Liver (tissue), 9 donors: ENCODE results near the gene ARAP2. TPM values are rescaled to one million over a fixed set of nuclear protein-coding genes. Genes with fewer than 3 reads are reported as not detected.

ENCODE experiments used
- DNase-seq: peaks from one replicate; pipeline ENCODE4 v3.0.0-alpha.2; 2017; ENCODE audit warnings: low spot score
- H3K27ac ChIP-seq, 2 donors: one replicate each; pipeline ENCODE4 v1.7.0; 2013; ENCODE audit warnings: inconsistent platforms in 2 of 2, low read length in 2 of 2, control low read depth in 1 of 2, low read depth in 1 of 2, mild to moderate bottlenecking in 1 of 2
- H3K27me3 ChIP-seq, 4 donors: one replicate each; pipeline versions ENCODE4 v1.6.1 to v1.7.0; 2013; ENCODE audit warnings: low read length in 3 of 4, inconsistent platforms in 1 of 4, mild to moderate bottlenecking in 1 of 4, moderate library complexity in 1 of 4; ENCODE audit not compliant: control insufficient read depth in 4 of 4, insufficient read depth in 4 of 4
- H3K36me3 ChIP-seq, 4 donors: one replicate each; pipeline versions ENCODE4 v1.6.1 to v1.7.0; 2013; ENCODE audit warnings: low read length in 3 of 4, mild to moderate bottlenecking in 3 of 4, low read depth in 1 of 4, moderate library complexity in 1 of 4; ENCODE audit not compliant: control insufficient read depth in 4 of 4, insufficient read depth in 3 of 4
- H3K4me1 ChIP-seq, 4 donors: one replicate each; pipeline versions ENCODE4 v1.6.1 to v1.7.0; 2013; ENCODE audit warnings: low read length in 3 of 4, mild to moderate bottlenecking in 3 of 4, moderate library complexity in 1 of 4; ENCODE audit not compliant: control insufficient read depth in 4 of 4, insufficient read depth in 4 of 4
- H3K4me3 ChIP-seq, 3 donors: one replicate each; pipeline versions ENCODE4 v1.6.1 to v1.7.0; 2013; ENCODE audit warnings: low read length in 3 of 3, control low read depth in 1 of 3, low read depth in 1 of 3, mild to moderate bottlenecking in 1 of 3
- H3K9ac ChIP-seq, 2 donors: one replicate each; pipeline ENCODE4 v1.7.0; 2013; ENCODE audit warnings: low read length in 2 of 2, mild to moderate bottlenecking in 2 of 2, moderate library complexity in 2 of 2, control low read depth in 1 of 2, low read depth in 1 of 2
- H3K9me3 ChIP-seq, 4 donors: one replicate each; pipeline versions ENCODE4 v1.6.1 to v1.7.0; 2013; ENCODE audit warnings: low read length in 3 of 4; ENCODE audit not compliant: control insufficient read depth in 4 of 4
- ATF3 ChIP-seq: IDR thresholded peaks from 2 replicates; pipeline ENCODE4 v1.6.1; 2016; ENCODE audit warnings: antibody characterized with exemption
- FOXA1 ChIP-seq: IDR thresholded peaks from 2 replicates; pipeline ENCODE4 v1.6.1; 2016; ENCODE audit warnings: antibody characterized with exemption
- GABPA ChIP-seq, 2 donors: IDR thresholded peaks in 1 of 2; conservative IDR thresholded peaks in 1 of 2; 2 replicates each; pipeline ENCODE4 v1.6.1; 2016; ENCODE audit warnings: antibody characterized with exemption in 2 of 2, mild to moderate bottlenecking in 1 of 2, moderate library complexity in 1 of 2
- HNF4A ChIP-seq, 2 donors: conservative IDR thresholded peaks; 2 replicates each; pipeline ENCODE4 v1.6.1; 2016; ENCODE audit warnings: antibody characterized with exemption in 2 of 2, mild to moderate bottlenecking in 2 of 2
- HNF4G ChIP-seq: IDR thresholded peaks from 2 replicates; pipeline ENCODE4 v1.6.1; 2016; ENCODE audit warnings: antibody characterized with exemption
- JUND ChIP-seq, 2 donors: IDR thresholded peaks; 2 replicates each; pipeline ENCODE4 v1.6.1; 2016; ENCODE audit warnings: antibody characterized with exemption in 2 of 2
- NR2F2 ChIP-seq: IDR thresholded peaks from 2 replicates; pipeline ENCODE4 v1.6.1; 2016; ENCODE audit warnings: antibody characterized with exemption
- RAD21 ChIP-seq, 2 donors: IDR thresholded peaks; 2 replicates each; pipeline ENCODE4 v1.6.1; 2016; ENCODE audit warnings: antibody characterized with exemption in 2 of 2, mild to moderate bottlenecking in 2 of 2
- YY1 ChIP-seq: IDR thresholded peaks from 2 replicates; pipeline ENCODE4 v1.6.1; 2016; ENCODE audit warnings: antibody characterized with exemption, mild to moderate bottlenecking
- WGBS: extraction: QIAGEN DNeasy Blood & Tissue Kit; methylation state at CpG from one replicate; pipeline ENCODE4 v1.1.7; 2013; 5-methylcytosine and 5-hydroxymethylcytosine counted together
- polyA plus RNA-seq, 2 donors: library from polyadenylated mRNA; stranded (reverse) in 1 of 2; unstranded in 1 of 2; fragments of 200-250 nt in 1 of 2; fragments of >200 nt in 1 of 2; fragmentation: Nextera tagmentation in 1 of 2; extraction: Ambion mirVana in 1 of 2; gene quantifications; one replicate each; pipeline versions ENCODE4 v1.2.1 to v1.2.3, GENCODE V29; 2013 to 2015
- total RNA-seq, 2 donors: library from RNA; depleted of rRNA; stranded (reverse); fragments of >200 nt; gene quantifications; one replicate each; pipeline ENCODE4 v1.2.3, GENCODE V29; 2014
- TF ChIP-seq, protein P1 (sequence below): IDR thresholded peaks from 2 replicates; pipeline ENCODE4 v1.6.1; 2016; ENCODE audit warnings: antibody characterized with exemption
- TF ChIP-seq, protein P2 (sequence below): IDR thresholded peaks from 2 replicates; pipeline ENCODE4 v1.6.1; 2016; ENCODE audit warnings: antibody characterized with exemption, mild to moderate bottlenecking
- TF ChIP-seq, protein P3 (sequence below): fragments of 150-350 bp; IDR thresholded peaks from 2 replicates; pipeline ENCODE4 v1.5.1; 2017; ENCODE audit warnings: improper control_type of control experiment, low read depth, low read length; ENCODE audit not compliant: missing input control
- donor health status: healthy.
- donor health status: healthy.
- donor health status: healthy.
- donor health status: healthy.
- donor health status: healthy.

The ARAP2 gene
- total and polyA plus RNA-seq, 4 donors: 1.6 to 23.6 (median 5.4) TPM

GRCh38 chr4:36220776-36221175 lies 23.5 kb downstream of the ARAP2 start:
- H3K9me3 ChIP-seq: no peaks in the 10 kb centered on the region
- TF ChIP-seq JUND (IDR thresholded peaks at IDR 0.05): no peak
- TF ChIP-seq, protein P1, sequence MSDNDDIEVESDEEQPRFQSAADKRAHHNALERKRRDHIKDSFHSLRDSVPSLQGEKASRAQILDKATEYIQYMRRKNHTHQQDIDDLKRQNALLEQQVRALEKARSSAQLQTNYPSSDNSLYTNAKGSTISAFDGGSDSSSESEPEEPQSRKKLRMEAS: no peak
- TF ChIP-seq, protein P2, sequence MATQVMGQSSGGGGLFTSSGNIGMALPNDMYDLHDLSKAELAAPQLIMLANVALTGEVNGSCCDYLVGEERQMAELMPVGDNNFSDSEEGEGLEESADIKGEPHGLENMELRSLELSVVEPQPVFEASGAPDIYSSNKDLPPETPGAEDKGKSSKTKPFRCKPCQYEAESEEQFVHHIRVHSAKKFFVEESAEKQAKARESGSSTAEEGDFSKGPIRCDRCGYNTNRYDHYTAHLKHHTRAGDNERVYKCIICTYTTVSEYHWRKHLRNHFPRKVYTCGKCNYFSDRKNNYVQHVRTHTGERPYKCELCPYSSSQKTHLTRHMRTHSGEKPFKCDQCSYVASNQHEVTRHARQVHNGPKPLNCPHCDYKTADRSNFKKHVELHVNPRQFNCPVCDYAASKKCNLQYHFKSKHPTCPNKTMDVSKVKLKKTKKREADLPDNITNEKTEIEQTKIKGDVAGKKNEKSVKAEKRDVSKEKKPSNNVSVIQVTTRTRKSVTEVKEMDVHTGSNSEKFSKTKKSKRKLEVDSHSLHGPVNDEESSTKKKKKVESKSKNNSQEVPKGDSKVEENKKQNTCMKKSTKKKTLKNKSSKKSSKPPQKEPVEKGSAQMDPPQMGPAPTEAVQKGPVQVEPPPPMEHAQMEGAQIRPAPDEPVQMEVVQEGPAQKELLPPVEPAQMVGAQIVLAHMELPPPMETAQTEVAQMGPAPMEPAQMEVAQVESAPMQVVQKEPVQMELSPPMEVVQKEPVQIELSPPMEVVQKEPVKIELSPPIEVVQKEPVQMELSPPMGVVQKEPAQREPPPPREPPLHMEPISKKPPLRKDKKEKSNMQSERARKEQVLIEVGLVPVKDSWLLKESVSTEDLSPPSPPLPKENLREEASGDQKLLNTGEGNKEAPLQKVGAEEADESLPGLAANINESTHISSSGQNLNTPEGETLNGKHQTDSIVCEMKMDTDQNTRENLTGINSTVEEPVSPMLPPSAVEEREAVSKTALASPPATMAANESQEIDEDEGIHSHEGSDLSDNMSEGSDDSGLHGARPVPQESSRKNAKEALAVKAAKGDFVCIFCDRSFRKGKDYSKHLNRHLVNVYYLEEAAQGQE: no peak
- peaks cover 0 to 7% (median 0%) of the 10 kb centered on the region in 4 donors for H3K4me1 ChIP-seq
- H3K9ac ChIP-seq: no peak overlapping the region
- DNase-seq: no peak
- H3K36me3 ChIP-seq: peaks cover 0 to 4% (median 0%) of the 10 kb centered on the region in 4 donors
- H3K27ac ChIP-seq: no peak overlapping the region
- no peak overlapping the region for H3K4me3 ChIP-seq
- whole genome bisulfite sequencing: 94% methylated on average over 3 of the region's 3 CpGs
- no peaks in the 10 kb centered on the region for H3K27me3 ChIP-seq

GRCh38 chr4:36218121-36218520 lies 26.2 kb downstream of the ARAP2 start:
- Histone ChIP-seq H3K36me3 (peaks cover 0 to 7% (median 0%) of the 10 kb centered on the region in 4 donors), H3K9me3 (no peaks in the 10 kb centered on the region), H3K4me1 (peaks cover 0 to 3% (median 0%) of the 10 kb centered on the region in 4 donors), H3K4me3 (no peak overlapping the region), H3K9ac (no peak overlapping the region), H3K27ac (no peak overlapping the region), H3K27me3 (no peaks in the 10 kb centered on the region)
- no peak for TF ChIP-seq GABPA (IDR thresholded peaks at IDR 0.05 in 1 of 2, conservative IDR thresholded peaks at IDR 0.05 in 1 of 2)
- TF ChIP-seq, protein P2: no peak
- no peak for DNase-seq

- H3K9me3 ChIP-seq: no peaks in the 10 kb centered on the region
- no peak overlapping the region for H3K4me3 ChIP-seq
- H3K4me1 ChIP-seq: no peaks in the 10 kb centered on the region
- no peaks in the 10 kb centered on the region for H3K27me3 ChIP-seq
- H3K36me3 ChIP-seq: peaks cover 0 to 15% (median 0%) of the 10 kb centered on the region in 4 donors
- WGBS: 91% methylated on average over 3 of the region's 3 CpGs
- no peak overlapping the region for H3K27ac ChIP-seq
- no peak overlapping the region for H3K9ac ChIP-seq
- no peak for DNase-seq
- TF ChIP-seq, protein P3, sequence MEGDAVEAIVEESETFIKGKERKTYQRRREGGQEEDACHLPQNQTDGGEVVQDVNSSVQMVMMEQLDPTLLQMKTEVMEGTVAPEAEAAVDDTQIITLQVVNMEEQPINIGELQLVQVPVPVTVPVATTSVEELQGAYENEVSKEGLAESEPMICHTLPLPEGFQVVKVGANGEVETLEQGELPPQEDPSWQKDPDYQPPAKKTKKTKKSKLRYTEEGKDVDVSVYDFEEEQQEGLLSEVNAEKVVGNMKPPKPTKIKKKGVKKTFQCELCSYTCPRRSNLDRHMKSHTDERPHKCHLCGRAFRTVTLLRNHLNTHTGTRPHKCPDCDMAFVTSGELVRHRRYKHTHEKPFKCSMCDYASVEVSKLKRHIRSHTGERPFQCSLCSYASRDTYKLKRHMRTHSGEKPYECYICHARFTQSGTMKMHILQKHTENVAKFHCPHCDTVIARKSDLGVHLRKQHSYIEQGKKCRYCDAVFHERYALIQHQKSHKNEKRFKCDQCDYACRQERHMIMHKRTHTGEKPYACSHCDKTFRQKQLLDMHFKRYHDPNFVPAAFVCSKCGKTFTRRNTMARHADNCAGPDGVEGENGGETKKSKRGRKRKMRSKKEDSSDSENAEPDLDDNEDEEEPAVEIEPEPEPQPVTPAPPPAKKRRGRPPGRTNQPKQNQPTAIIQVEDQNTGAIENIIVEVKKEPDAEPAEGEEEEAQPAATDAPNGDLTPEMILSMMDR: no peak
- TF ChIP-seq ATF3: no peak
- TF ChIP-seq HNF4A (conservative IDR thresholded peaks at IDR 0.05): no peak
- no peak for TF ChIP-seq RAD21 (IDR thresholded peaks at IDR 0.05)
- TF ChIP-seq FOXA1: no peak
- TF ChIP-seq YY1: no peak
- TF ChIP-seq JUND (IDR thresholded peaks at IDR 0.05): no peak
- TF ChIP-seq HNF4G: no peak
- no peak for TF ChIP-seq NR2F2
- TF ChIP-seq, protein P2: no peak
Observed at GRCh38 chr4:36215627-36216026, 28.7 kb downstream of the ARAP2 start.
